GM06990 (cell line): Measurements from ENCODE around the gene GRIP1.

ENCODE experiments used
- DNase-seq: peaks from one replicate; pipeline ENCODE4 v3.0.0-alpha.2; 2011; ENCODE audit not compliant: insufficient read length; ENCODE audit errors: extremely low read depth
- H3K27me3 ChIP-seq: replicated peaks from 2 replicates; pipeline ENCODE4 v1.6.0; 2011; ENCODE audit warnings: low read length; ENCODE audit not compliant: control insufficient read depth, insufficient read depth
- H3K36me3 ChIP-seq: 2 replicates; pipeline ENCODE4 v1.5.1; 2011; ENCODE audit warnings: low read length; ENCODE audit not compliant: control insufficient read depth, insufficient read depth
- H3K4me3 ChIP-seq: replicated peaks from 2 replicates; pipeline ENCODE4 v1.5.1; 2011; ENCODE audit warnings: low read depth, mild to moderate bottlenecking, control low read depth, low read length
- CTCF ChIP-seq: IDR thresholded peaks from 2 replicates; pipeline ENCODE4 v1.5.1; 2011; ENCODE audit warnings: low read length, control low read depth, mild to moderate bottlenecking, inconsistent platforms; ENCODE audit not compliant: insufficient read depth, poor library complexity, severe bottlenecking

Gene GRIP1

DNA sequence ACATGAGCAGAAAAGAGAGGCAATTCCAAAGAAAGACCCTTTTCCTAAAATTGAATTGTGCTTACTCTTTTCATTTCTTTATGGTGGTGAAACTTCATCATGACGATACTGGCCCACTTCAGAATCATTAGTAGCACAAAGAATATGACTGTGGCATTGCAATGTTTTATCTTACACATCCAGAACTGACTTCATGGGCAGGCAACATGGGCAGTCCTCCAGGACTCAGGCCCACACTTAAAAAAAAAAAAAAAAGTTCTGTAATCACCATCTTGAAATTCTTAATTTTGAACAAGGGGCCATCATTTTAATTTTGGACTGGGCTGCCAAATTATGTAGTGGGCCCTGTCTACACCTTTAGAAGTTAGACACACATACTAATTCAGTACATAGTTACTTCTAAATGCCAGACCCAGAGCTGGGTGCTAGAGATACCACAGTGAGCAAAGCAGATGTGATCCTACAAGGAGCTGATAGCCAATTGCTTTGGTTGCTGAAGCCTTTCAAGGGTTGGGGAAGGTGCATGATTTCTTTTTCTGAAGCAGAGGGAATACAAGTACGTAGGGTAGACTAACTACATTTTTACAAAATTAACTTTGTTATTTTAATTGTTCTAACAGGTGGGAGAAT is 341.4 kb downstream of the GRIP1 start:
- Histone ChIP-seq H3K4me3 (no peak overlapping the region), H3K27me3 (no peaks in the 10 kb centered on the region), H3K36me3 (peaks cover 3% of the 10 kb centered on the region)
- DNase-seq: no peak
- no peak for TF ChIP-seq CTCF

DNA sequence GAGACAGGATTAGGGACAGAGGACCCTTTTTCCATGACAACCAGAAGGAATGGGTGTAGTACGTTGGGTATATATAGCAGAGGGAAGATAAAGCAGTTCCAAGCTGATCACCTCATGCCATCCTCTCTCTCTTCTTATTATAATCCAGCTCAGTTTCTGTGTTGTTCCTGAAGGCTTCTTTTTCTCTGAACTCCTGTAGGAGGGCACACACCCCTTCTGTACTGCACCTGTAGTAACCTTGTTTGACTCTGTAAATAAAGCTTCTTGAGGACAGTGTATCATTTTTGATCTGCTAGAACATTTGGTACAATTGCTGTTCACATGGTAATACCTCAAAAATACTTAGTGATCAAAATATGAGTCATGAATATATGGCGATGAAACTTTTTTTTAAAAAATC is 343.1 kb downstream of the GRIP1 start:
- no peak for TF ChIP-seq CTCF
- Histone ChIP-seq H3K4me3 (no peak overlapping the region), H3K27me3 (no peaks in the 10 kb centered on the region), H3K36me3 (peaks cover 4% of the 10 kb centered on the region)
- DNase-seq: no peak

DNA sequence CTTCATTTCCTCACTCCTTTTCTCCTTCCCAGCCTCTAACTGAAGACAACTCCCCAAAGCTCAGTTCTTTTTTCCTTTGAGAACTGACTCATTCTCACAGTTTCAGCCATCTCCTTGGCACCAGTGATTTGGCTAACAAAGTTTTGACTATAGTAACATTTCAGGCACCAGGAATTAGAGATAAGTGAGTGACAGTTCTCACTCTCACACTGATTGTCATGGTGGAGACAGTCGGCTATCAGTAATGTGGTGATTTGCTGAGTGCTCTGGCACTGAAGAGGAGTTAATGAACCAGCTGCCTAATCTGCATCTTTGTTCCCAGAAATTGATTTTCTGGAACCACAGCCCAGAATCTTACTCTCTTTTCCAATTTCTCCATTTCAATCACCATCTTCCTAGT is 347.1 kb downstream of the GRIP1 start:
- Histone ChIP-seq H3K27me3 (no peaks in the 10 kb centered on the region), H3K36me3 (peaks cover 4% of the 10 kb centered on the region), H3K4me3 (no peak overlapping the region)
- TF ChIP-seq CTCF: no peak
- no peak for DNase-seq

GRCh38 chr12:66331016-66331415 is 347.9 kb downstream of the GRIP1 start:
- Histone ChIP-seq H3K4me3 (no peak overlapping the region), H3K27me3 (no peaks in the 10 kb centered on the region), H3K36me3 (peaks cover 4% of the 10 kb centered on the region)
- no peak for TF ChIP-seq CTCF
- DNase-seq: no peak

DNA sequence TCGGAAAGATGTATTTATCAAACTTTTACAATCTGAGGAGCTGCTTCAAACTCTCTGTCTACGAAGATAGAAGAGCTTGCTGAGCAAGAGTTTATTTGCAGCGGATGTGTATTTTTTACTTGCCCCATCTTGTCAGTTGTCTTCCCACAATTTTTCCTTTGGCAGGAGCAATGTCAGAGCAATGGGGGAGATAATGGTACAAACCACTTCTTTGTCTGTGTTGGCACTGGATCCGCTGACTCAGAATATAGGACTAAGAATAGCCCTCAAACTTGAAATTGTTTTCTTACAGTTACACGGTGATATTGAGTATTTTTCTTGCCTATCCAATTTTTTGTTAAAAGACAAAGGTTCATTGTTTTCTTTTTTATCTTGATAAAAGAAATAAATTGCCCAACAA is 348.9 kb downstream of the GRIP1 start:
- TF ChIP-seq CTCF: no peak
- no peak for DNase-seq
- H3K4me3 ChIP-seq: no peak overlapping the region
- H3K36me3 ChIP-seq: peaks cover 6% of the 10 kb centered on the region
- no peaks in the 10 kb centered on the region for H3K27me3 ChIP-seq

DNA sequence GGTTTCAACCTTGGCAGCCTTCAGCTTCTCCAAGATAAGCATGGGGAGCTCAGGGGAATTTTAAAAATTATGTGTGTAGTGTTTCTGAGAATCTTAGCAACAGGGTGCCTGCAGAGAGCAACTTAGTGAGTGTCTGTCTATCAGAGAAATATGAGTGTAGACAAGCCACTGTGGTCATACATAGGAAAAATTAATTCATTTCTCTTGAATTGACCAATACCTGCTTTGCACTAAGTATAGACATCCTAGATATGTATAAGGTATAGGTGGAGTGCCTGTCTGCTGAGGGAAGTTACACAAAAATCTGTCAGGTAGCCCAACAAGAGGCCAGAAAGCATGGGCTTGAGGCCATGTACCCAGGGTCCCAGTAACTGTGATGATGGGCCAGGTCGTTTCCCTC is 355.9 kb downstream of the GRIP1 start:
- peaks cover 2% of the 10 kb centered on the region; the same call in 1 of the 2 replicates for H3K36me3 ChIP-seq
- H3K27me3 ChIP-seq: no peaks in the 10 kb centered on the region
- TF ChIP-seq CTCF: no peak
- DNase-seq: no peak
- no peak overlapping the region for H3K4me3 ChIP-seq
